ENCODE results near the gene PHF8. TPM values are rescaled to one million over a fixed set of nuclear protein-coding genes. Genes with fewer than 3 reads are reported as not detected.

PHF8 gene
- total RNA-seq, 2 donors from 2014 or later: 19.2 to 27.7 TPM

GRCh38 chrX:54012830-54013500, 31.3 kb downstream of the PHF8 start:
- intact Hi-C loops (cut with DNase I): no loop called here
- Histone ChIP-seq H3K9me3 (no peaks in the 10 kb centered on the region), H3K4me1 (no peaks in the 10 kb centered on the region), H3K4me3 (no peak overlapping the region), H3K27ac (no peak overlapping the region), H3K36me3 (replicated peaks in 1 of 2; ENCODE audit: insufficient read depth in 1 of 2, low read depth in 2 of 2) (peaks cover 0 to 3% of the 10 kb centered on the region in 2 donors), H3K27me3 (no peaks in the 10 kb centered on the region)
- WGBS, 2 donors: 100% methylated on average over 1 of the region's 1 CpG; no CpG with 5 or more reads in 1 of the 2 donors
- ATAC-seq: no peak
- DNase-seq: no peak
- TF ChIP-seq CTCF (IDR thresholded peaks at IDR 0.05) (no peak), POLR2A (IDR thresholded peaks at IDR 0.05) (no peak)

- no peak for TF ChIP-seq POLR2A (IDR thresholded peaks at IDR 0.05)
- no peak for TF ChIP-seq CTCF (IDR thresholded peaks at IDR 0.05)
- Histone ChIP-seq H3K9me3 (no peaks in the 10 kb centered on the region), H3K27me3 (no peaks in the 10 kb centered on the region), H3K4me3 (no peak overlapping the region), H3K36me3 (replicated peaks in 1 of 2; ENCODE audit: insufficient read depth in 1 of 2, low read depth in 2 of 2) (no peaks in the 10 kb centered on the region), H3K27ac (no peak overlapping the region), H3K4me1 (no peaks in the 10 kb centered on the region)
- no peak for ATAC-seq
- 86 to 96% methylated on average over 4 of the region's 4 CpGs for WGBS, 2 donors
- intact Hi-C loops (cut with DNase I): no loop called here
- no peak for DNase-seq
Observed at GRCh38 chrX:54007682-54008081, 36.6 kb downstream of the PHF8 start.

GRCh38 chrX:53997724-53998123, 46.5 kb downstream of the PHF8 start:
- H3K27me3 ChIP-seq: no peaks in the 10 kb centered on the region
- WGBS, 2 donors: 33 to 34% methylated on average over 2 of the region's 2 CpGs
- no peak for DNase-seq
- ATAC-seq: no peak
- no peak overlapping the region for H3K4me3 ChIP-seq
- H3K27ac ChIP-seq: no peak overlapping the region
- TF ChIP-seq POLR2A (IDR thresholded peaks at IDR 0.05): no peak
- TF ChIP-seq CTCF (IDR thresholded peaks at IDR 0.05): no peak
- no peaks in the 10 kb centered on the region for H3K36me3 ChIP-seq (replicated peaks in 1 of 2; ENCODE audit: insufficient read depth in 1 of 2, low read depth in 2 of 2)
- intact Hi-C loops (cut with DNase I): no loop called here
- no peaks in the 10 kb centered on the region for H3K4me1 ChIP-seq
- H3K9me3 ChIP-seq: no peaks in the 10 kb centered on the region

DNA sequence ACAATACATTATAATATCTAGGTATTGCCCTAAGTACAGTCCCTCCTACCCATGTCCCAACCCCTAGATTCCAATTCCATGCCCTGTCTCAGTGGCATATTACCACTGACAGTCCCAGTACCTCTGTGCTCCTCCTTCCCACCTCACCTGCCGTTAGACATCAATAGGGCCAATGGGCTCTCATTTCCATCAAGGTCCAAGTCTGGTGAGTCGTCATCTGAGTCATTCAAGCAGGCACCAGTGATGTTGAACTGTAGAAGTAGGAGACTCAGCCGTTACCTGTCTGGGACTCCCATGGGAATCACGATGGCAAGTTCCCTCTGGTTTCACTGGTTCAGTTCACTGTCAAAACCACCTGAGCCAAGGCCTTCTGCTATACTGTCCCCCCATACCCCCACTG, 51.7 kb downstream of the PHF8 start:
- TF ChIP-seq CTCF (IDR thresholded peaks at IDR 0.05) (no peak), POLR2A (IDR thresholded peaks at IDR 0.05) (no peak)
- intact Hi-C loops (cut with DNase I): no loop called here
- Histone ChIP-seq H3K4me1 (no peaks in the 10 kb centered on the region), H3K27me3 (no peaks in the 10 kb centered on the region), H3K36me3 (replicated peaks in 1 of 2; ENCODE audit: insufficient read depth in 1 of 2, low read depth in 2 of 2) (no peaks in the 10 kb centered on the region), H3K27ac (no peak overlapping the region), H3K9me3 (no peaks in the 10 kb centered on the region), H3K4me3 (no peak overlapping the region)
- 88 to 94% methylated on average over 3 to 4 of the region's 4 CpGs for WGBS, 2 donors
- DNase-seq (no peak), ATAC-seq (no peak)

DNA sequence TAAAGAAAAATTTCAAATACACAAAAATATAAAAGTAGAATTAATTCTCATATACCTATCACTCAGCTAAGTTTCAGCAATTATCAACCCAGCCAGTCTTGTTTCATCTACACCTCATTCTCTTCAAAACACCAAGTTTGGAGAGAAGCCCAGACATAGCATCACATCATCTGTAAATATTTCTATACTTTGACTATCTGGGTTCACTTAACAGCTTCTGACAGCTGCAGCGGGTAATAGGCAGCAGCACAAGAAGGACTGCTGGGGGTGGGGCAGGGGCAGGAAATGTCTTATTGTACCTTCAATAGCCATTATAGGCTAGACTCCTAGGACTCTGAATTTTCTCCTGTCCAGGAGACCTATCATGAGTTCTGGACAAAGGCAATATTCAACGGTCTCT, 54.1 kb downstream of the PHF8 start:
- Histone ChIP-seq H3K4me3 (no peak overlapping the region), H3K4me1 (no peaks in the 10 kb centered on the region), H3K9me3 (no peaks in the 10 kb centered on the region), H3K36me3 (replicated peaks in 1 of 2; ENCODE audit: insufficient read depth in 1 of 2, low read depth in 2 of 2) (no peaks in the 10 kb centered on the region), H3K27me3 (no peaks in the 10 kb centered on the region), H3K27ac (no peak overlapping the region)
- intact Hi-C loops (cut with DNase I): no loop called here
- ATAC-seq (no peak), DNase-seq (no peak)
- WGBS, 2 donors: 83 to 85% methylated on average over 2 of the region's 2 CpGs
- no peak for TF ChIP-seq CTCF (IDR thresholded peaks at IDR 0.05)
- no peak for TF ChIP-seq POLR2A (IDR thresholded peaks at IDR 0.05)
